ENCODE results near the gene GP1BB. TPM values are rescaled to one million over a fixed set of nuclear protein-coding genes. Genes with fewer than 3 reads are reported as not detected.
A peak's percentile ranks its signal among the peaks of the same experiment; 100 is the strongest.

Gene GP1BB
- total RNA-seq, 4 donors from 2014 or later, result 1.4 to 3.5 (median 2.3) TPM; not detected in 1

DNA sequence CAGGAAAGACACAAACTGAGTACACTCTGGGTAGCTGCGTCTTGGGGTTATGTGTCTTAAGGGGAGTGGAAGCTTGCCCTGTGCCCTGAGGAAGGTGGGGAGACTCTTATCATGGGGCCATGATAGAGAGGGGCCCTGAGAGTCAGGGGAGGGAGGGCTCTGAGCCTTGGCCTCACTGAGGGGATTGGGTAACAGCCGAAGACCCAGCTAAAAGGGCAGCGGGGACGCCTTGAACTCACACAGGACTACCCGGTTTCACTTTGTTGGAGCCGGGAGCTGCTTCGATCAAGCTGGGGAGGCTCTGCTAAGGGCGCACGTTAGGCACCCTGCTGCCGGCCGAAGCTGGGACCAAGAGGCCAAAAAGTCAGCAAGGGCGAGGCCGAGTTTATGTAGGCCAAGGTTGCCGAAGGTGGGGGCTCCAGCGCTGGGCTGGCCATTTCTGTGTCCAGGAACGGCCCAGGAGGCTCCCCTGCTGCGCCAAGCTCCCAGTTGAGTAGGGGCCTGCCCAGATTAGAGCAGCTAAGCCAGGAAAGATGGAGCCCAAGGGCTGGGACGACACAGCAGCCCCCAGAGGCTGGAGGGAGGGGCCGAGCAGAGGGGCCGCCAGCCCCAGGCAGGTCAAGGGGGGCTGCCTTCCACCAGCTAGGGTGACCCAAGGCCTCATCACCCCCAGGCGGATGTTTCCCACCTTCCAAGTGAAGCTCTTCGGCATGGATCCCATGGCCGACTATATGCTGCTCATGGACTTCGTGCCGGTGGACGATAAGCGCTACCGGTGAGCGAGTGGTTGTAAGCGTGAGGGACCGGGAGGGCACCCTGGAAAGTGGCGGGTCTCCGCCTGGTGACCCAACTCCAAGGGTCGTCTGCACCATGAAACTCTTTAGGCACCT, 39.5 kb downstream of the GP1BB start:
- H3K27ac ChIP-seq, result peak overlapping the region; percentile 79 to 81 (median 80)
- no peak for ATAC-seq
- no peaks in the 10 kb centered on the region for H3K9me3 ChIP-seq
- intact Hi-C loops (cut with DNase I; ENCODE audit: low total_unique reads) (loop anchor here (1.0 kb wide), 1 partner anchor 91 kb away; the partner anchor contains the start of genes GNB1L and RTL10), in situ Hi-C loops (cut with MboI; ENCODE audit: low sequenced_read_pairs in 4 of 4) (no loop called here)
- DNase-seq, result no peak
- H3K36me3 ChIP-seq, result no peaks in the 10 kb centered on the region
- H3K4me1 ChIP-seq, result peaks cover 0 to 8% of the 10 kb centered on the region in 2 donors
- H3K4me3 ChIP-seq, result peak overlapping the region in 3 of 4 donors; percentile 51 to 54 (median 54)
- H3K27me3 ChIP-seq, result peaks cover 11 to 44% (median 17%) of the 10 kb centered on the region in 3 donors
- TF ChIP-seq, protein P1, sequence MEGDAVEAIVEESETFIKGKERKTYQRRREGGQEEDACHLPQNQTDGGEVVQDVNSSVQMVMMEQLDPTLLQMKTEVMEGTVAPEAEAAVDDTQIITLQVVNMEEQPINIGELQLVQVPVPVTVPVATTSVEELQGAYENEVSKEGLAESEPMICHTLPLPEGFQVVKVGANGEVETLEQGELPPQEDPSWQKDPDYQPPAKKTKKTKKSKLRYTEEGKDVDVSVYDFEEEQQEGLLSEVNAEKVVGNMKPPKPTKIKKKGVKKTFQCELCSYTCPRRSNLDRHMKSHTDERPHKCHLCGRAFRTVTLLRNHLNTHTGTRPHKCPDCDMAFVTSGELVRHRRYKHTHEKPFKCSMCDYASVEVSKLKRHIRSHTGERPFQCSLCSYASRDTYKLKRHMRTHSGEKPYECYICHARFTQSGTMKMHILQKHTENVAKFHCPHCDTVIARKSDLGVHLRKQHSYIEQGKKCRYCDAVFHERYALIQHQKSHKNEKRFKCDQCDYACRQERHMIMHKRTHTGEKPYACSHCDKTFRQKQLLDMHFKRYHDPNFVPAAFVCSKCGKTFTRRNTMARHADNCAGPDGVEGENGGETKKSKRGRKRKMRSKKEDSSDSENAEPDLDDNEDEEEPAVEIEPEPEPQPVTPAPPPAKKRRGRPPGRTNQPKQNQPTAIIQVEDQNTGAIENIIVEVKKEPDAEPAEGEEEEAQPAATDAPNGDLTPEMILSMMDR (IDR thresholded peaks at IDR 0.05 in 4 of 5, conservative IDR thresholded peaks at IDR 0.05 in 1 of 5), result no peak
- no peak for TF ChIP-seq POLR2A (IDR thresholded peaks at IDR 0.05)

DNA sequence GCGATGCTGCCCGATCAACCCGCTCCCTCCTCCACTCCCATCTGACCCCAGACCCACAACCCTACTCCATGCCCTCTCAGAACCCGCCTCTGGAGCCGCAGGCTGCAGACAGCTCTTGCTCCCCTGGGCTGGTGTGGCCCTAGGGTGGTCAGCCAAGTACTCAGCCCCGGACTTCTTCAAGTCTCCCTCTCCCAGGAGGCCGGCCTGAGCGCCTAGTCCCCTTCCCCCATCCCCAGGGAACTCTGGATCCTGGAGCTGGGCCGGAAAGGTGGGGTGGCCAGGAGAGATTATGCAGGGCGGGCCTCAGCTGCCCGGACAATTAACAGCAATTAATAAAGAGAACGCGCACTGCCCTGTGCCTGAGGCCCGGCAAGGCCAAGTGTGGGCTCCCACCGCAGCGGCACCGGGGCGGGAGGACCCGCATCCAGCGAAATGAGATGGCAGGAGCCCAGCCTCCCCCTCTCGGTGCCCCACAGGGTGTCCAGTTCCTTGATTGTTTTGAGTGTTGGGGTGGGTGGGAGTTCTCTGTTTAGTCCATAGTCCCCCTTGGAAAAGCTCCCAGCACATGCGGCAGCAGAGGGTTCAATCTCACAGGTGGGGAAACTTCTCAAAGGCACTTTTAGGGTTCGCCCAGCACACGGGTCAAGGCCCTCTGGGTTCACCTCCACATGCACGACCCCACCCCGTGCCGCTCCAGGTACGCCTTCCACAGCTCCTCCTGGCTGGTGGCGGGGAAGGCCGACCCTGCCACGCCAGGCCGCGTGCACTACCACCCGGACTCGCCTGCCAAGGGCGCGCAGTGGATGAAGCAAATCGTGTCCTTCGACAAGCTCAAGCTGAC, 40.3 kb downstream of the GP1BB start:
- in situ Hi-C loops (cut with MboI; ENCODE audit: low sequenced_read_pairs in 4 of 4), result no loop called here
- peaks cover 11 to 44% (median 17%) of the 10 kb centered on the region in 3 donors for H3K27me3 ChIP-seq
- no peak overlapping the region for H3K27ac ChIP-seq
- TF ChIP-seq POLR2A (IDR thresholded peaks at IDR 0.05), result no peak
- TF ChIP-seq, protein P1 (IDR thresholded peaks at IDR 0.05 in 4 of 5, conservative IDR thresholded peaks at IDR 0.05 in 1 of 5), result no peak
- intact Hi-C loops (cut with DNase I; ENCODE audit: low total_unique reads), result no loop called here
- no peaks in the 10 kb centered on the region for H3K9me3 ChIP-seq
- peaks cover 0 to 8% of the 10 kb centered on the region in 2 donors for H3K4me1 ChIP-seq
- H3K36me3 ChIP-seq, result no peaks in the 10 kb centered on the region
- no peak overlapping the region for H3K4me3 ChIP-seq
- ATAC-seq, result no peak
- DNase-seq, result no peak

DNA sequence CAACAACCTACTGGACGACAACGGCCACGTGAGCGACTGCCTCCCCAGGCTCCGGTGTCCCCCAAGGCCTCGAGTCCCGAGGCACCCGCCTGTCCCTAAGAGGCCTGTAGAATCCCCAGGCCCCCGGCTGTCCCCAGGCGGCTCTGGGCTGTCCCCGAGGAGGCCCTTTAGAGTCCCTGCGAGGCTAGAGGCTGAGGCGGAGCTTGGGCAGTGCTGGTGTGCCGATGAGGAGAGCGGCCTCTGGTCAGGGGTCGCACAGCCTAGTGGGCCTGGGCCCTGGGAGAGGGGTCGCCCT, 40.9 kb downstream of the GP1BB start:
- in situ Hi-C loops (cut with MboI; ENCODE audit: low sequenced_read_pairs in 4 of 4), result no loop called here
- TF ChIP-seq, protein P1 (IDR thresholded peaks at IDR 0.05 in 4 of 5, conservative IDR thresholded peaks at IDR 0.05 in 1 of 5), result no peak
- no peak for TF ChIP-seq POLR2A (IDR thresholded peaks at IDR 0.05)
- Histone ChIP-seq H3K4me3 (no peak overlapping the region), H3K4me1 (peaks cover 0 to 8% of the 10 kb centered on the region in 2 donors), H3K27me3 (peaks cover 11 to 41% (median 19%) of the 10 kb centered on the region in 3 donors), H3K9me3 (no peaks in the 10 kb centered on the region), H3K27ac (no peak overlapping the region), H3K36me3 (no peaks in the 10 kb centered on the region)
- DNase-seq (no peak), ATAC-seq (no peak)
- intact Hi-C loops (cut with DNase I; ENCODE audit: low total_unique reads), result no loop called here

DNA sequence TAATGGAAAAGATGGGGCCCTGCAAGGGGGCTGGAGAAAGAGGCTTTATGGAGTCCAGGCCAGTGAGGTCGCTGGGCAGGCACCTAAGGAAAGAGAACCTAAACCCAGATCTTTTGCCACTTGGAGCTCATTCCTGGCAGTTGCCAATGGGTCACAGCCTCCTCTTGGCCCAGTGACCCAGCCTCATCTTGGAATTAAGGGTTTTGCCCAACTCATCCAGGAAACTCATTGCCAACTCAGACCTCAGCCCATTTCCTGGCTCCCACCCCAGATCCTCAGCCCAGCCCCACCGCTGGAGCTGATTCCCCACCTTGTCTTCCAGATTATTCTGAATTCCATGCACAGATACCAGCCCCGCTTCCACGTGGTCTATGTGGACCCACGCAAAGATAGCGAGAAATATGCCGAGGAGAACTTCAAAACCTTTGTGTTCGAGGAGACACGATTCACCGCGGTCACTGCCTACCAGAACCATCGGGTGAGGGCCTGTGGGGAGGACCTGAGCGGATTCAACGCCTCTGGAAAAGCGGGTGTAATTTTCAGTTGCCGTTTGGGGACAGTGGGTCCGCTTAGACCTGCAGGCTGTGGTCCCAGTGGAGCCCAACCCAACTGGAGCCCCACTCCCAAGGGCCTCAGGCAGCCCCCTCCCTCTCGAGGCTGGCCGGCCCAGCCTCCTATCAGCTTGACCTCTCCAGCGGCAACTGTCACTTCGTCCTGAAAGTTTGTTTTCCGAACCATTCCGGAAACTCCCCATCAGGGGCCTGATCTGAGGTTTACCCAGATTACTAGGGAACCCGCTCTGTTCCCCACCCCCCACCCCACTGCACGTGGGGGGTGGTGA, 41.5 kb downstream of the GP1BB start:
- TF ChIP-seq, protein P1 (IDR thresholded peaks at IDR 0.05 in 4 of 5, conservative IDR thresholded peaks at IDR 0.05 in 1 of 5), result no peak
- no peak for TF ChIP-seq POLR2A (IDR thresholded peaks at IDR 0.05)
- no peaks in the 10 kb centered on the region for H3K9me3 ChIP-seq
- H3K4me1 ChIP-seq, result peaks cover 0 to 8% of the 10 kb centered on the region in 2 donors
- in situ Hi-C loops (cut with MboI; ENCODE audit: low sequenced_read_pairs in 4 of 4), result loop anchor here in 1 of 4 donors (5.0 kb wide), 1 partner anchor 33 kb away; no protein-coding TSS in a partner anchor
- no peak overlapping the region for H3K27ac ChIP-seq
- H3K36me3 ChIP-seq, result no peaks in the 10 kb centered on the region
- no peak for DNase-seq
- peaks cover 7 to 41% (median 17%) of the 10 kb centered on the region in 3 donors for H3K27me3 ChIP-seq
- intact Hi-C loops (cut with DNase I; ENCODE audit: low total_unique reads), result no loop called here
- ATAC-seq, result no peak
- no peak overlapping the region for H3K4me3 ChIP-seq
